Heart left ventricle (tissue), 13 donors: ENCODE measurements around the gene ERBB4.

Source experiments
- POLR2A ChIP-seq, 2 donors: fragments of 450-650 bp; IDR thresholded peaks; one replicate each; pipeline ENCODE4 v1.6.1; 2017; ENCODE audit warnings: antibody characterized with exemption in 2 of 2, mild to moderate bottlenecking in 2 of 2, moderate library complexity in 2 of 2
- TF ChIP-seq, protein P1 (sequence below), 12 donors: fragments of 200-600 bp; sonication (generic) in 4 of 12; IDR thresholded peaks; one replicate each; pipeline versions ENCODE4 v1.5.0 to v1.8.0; 2018 to 2022; ENCODE audit warnings: antibody characterized with exemption in 12 of 12, mild to moderate bottlenecking in 5 of 12
- donor health status: ischemic (EF 13 %, LVEDD 7.1; RV severe dilation, severe dysfunction).
- donor health status: DM: no; HTN: yes; CAD: no.
- donor health status: DM: no; HTN: no; CAD: no.
- donor health status: ischemic (EF 25% LVEDD 6.9; RV normal size, moderate dysfunction).
- donor health status: ischemic (EF 25% LVEDD 5.7; RV mildly dilated, moderate dysfunction).
- donor health status: ischemic (EF 35%, LVEDD 5.7; RV mildly dilated, moderate dysfunction).
- donor health status: nonischemic (EF 11% LVEDD 7.7; RV severe dilation, severe dysfunction).
- donor health status: DM: yes; HTN: yes; CAD: no.
- donor health status: PGD.
- donor health status: ischemic (EF 29% LVEDD 5.4; RV normal size, mild dysfunction).
- donor health status: nonischemic (EF 23%, LVEDD 6.1; RV moderate dilation, normal function).

DNA sequence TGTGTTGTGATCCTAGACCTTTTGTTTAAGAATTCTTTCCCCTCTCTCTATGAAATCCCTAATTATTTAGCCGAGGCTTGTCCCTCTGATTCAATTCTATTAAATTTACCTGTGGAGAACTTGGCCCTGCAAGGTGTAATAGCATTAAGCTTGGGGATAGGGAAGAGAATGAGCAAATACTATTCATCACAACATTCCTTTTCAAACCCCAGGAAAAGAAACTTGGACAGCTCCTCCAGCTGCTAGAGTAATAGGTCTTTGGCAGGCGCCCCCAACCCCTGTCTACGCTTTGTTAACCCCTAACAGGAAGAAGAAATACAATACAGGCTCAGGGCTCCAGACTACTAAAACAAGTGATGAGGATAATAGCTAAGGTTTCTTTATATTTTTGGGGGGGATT, 1025.2 kb downstream of the ERBB4 start:
- TF ChIP-seq POLR2A (IDR thresholded peaks at IDR 0.05) = no peak
- TF ChIP-seq, protein P1, sequence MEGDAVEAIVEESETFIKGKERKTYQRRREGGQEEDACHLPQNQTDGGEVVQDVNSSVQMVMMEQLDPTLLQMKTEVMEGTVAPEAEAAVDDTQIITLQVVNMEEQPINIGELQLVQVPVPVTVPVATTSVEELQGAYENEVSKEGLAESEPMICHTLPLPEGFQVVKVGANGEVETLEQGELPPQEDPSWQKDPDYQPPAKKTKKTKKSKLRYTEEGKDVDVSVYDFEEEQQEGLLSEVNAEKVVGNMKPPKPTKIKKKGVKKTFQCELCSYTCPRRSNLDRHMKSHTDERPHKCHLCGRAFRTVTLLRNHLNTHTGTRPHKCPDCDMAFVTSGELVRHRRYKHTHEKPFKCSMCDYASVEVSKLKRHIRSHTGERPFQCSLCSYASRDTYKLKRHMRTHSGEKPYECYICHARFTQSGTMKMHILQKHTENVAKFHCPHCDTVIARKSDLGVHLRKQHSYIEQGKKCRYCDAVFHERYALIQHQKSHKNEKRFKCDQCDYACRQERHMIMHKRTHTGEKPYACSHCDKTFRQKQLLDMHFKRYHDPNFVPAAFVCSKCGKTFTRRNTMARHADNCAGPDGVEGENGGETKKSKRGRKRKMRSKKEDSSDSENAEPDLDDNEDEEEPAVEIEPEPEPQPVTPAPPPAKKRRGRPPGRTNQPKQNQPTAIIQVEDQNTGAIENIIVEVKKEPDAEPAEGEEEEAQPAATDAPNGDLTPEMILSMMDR (IDR thresholded peaks at IDR 0.05) = no peak
